ENCODE data around the gene HS6ST2.

The HS6ST2 gene

GRCh38 chrX:132590350-132591026 lies 367.9 kb downstream of the HS6ST2 start:
- Mint-ChIP-seq H3K27ac (no peak overlapping the region), H3K9me3 (no peaks in the 10 kb centered on the region), H3K4me3 (no peak overlapping the region), H3K27me3 (no peaks in the 10 kb centered on the region), H3K4me1 (no peaks in the 10 kb centered on the region), H3K36me3 (no peaks in the 10 kb centered on the region)
- no peak for DNase-seq
- CTCF ChIA-PET: no interaction called here

- CTCF ChIA-PET: no interaction called here
- H3K4me1 Mint-ChIP-seq: no peaks in the 10 kb centered on the region
- no peak overlapping the region for H3K4me3 Mint-ChIP-seq
- H3K27ac Mint-ChIP-seq: no peak overlapping the region
- H3K36me3 Mint-ChIP-seq: no peaks in the 10 kb centered on the region
- H3K27me3 Mint-ChIP-seq: peaks cover 3% of the 10 kb centered on the region
- H3K9me3 Mint-ChIP-seq: no peaks in the 10 kb centered on the region
- DNase-seq: no peak
Observed at GRCh38 chrX:132584936-132585335, 373.5 kb downstream of the HS6ST2 start.

- Mint-ChIP-seq H3K27me3 (peaks cover 3% of the 10 kb centered on the region), H3K4me3 (no peak overlapping the region), H3K36me3 (no peaks in the 10 kb centered on the region), H3K4me1 (no peaks in the 10 kb centered on the region), H3K9me3 (no peaks in the 10 kb centered on the region), H3K27ac (no peak overlapping the region)
- DNase-seq: no peak
- CTCF ChIA-PET: no interaction called here
Observed at GRCh38 chrX:132576939-132577338, 381.5 kb downstream of the HS6ST2 start.
